Cerebellar cortex (tissue), 1 donor: ENCODE data around the gene UBE2E2.
"Not testable (repeated sequence)": the region's sequence is repeated elsewhere in the genome, so short reads cannot be mapped to it uniquely, and the experiment has no call there.

Experiments
- DNase-seq: peaks from one replicate; pipeline ENCODE4 v3.0.0-alpha.2; 2015; ENCODE audit warnings: low spot score

The UBE2E2 gene

DNA sequence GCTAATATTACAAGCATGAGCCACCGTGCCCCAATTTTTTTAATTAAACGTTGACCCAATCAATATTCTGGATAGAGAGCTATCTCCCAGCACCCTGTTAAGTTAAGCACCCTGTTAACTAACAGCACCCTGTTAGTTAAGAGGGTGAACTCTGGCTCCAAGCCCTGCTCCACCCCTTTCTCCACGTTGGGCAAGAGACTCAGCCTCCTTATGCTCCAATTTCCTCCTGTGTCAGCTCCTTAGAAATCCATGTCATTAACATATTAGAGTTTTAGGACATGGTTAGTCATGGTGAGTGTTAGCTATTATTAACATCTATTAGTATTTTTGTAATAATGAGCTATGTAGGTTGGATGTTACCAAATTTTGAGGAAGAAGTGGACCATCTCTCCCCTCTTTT is 385.4 kb downstream of the UBE2E2 start:
- no peak for DNase-seq

DNA sequence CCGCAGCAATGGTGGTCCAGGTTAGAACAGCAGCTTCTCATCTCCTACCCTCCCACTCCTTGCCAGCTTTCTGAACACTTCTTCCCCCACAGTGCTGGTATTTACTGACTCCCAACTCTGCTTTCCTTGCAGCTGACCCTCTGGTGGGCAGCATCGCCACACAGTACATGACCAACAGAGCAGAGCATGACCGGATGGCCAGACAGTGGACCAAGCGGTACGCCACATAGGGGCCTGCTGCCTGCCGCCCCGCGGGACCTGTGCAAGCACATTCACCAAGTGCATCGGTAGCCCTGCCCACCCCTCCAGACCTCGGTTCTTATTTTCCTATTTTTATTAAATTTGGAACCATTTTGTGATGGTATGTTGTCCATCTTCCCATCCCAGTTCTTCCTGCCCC is 386.5 kb downstream of the UBE2E2 start:
- DNase-seq: no peak

DNA sequence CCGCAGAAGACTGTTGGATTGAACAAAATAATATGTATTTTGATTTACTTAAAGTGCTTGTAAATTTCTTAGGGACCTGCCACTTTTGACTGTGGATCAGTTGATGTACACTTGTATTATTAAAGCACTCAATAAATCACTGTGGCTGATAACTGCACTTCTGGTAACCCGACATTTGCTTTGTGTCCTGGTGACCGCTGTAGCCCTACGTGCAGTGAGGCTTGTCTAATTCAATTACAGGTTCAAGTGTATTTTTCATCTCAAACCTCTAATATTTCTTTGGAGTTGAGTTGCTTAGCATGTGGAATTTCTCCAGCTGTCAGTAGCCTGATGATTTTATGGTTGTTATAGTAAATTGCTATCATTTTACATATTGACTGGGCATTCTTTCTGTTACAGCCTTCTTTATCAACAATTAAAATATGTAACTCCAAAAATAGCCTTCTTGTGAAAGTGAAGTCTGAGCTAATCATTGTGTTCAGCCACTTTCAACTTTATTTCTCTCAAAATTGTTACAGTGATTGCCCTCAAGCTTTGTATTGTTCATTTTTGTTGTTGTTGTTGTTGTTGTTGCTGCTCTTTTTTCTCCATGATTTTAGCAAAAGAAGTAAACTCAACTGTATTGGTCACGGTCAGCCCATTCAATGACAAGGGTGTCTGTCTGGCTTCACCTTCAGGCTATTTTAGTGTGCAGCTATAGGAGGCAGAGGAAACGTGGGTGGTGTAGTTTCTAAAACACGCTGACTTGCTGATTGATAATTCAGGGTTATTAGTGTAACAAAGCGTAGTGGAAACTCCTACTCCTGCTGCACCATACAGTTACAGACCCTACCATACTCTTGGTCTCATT is 387.5 kb downstream of the UBE2E2 start:
- DNase-seq: no peak

DNA sequence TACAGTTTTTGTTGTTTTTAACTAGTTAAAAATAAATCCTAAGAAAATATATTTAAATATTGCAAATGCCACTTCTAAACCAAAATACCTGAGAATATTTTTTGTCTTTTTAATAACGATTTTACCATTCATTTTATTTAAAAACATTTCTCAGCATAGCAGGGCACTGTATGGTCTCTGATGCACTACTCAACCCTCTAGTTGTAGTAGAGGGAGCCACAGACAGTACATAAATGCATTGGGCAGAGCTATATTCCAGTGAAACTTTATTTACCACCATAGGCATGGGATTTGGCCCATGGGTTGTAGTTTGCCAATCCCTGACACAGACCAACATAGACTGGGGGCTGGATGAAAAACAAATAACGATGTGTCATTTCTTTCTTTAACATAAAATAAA is 388.2 kb downstream of the UBE2E2 start:
- no peak for DNase-seq

DNA sequence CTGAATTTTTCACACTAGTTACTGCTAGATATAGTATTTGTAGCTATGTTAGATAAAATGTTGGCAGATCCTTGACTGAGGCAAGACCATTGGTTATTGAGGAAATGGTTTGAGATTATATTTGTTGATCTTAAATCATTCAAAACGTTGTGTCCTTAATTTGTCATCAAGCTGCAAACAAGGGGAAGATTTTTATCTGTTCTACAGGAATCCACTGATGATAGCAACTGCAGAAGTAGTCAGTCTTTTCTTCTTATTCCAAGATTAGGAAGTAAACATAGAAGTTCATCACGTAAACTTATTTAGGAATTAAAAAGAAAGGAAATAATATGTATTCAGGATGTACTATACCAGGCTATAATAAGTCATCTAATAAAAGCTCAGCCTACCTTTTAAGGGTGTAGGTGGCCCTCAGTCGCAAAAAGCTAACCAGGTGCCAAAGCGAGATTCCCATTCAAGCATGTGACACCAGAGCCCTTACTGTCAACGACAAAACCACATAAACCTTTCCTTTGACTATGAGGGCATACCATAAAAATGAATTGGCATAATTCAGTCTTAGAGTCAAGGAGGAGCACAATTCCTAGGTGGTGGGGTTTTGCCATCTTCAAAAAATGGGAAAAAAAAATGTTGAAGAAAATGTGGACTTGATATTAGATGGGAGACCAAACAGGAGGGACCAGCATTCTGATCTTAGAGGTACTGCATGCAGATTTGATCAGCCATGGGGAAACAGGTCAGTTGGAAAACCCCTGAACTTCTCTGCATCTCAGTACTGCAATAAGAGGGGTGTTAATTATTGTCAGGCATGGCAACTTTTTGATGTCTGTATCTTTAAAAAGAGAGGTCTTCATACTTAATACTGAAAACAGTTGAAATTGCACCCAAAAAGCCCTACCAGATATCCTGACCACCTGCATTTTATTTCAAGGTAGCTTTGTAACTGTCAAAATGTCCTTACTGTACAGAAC is 390.1 kb downstream of the UBE2E2 start:
- DNase-seq: no peak

DNA sequence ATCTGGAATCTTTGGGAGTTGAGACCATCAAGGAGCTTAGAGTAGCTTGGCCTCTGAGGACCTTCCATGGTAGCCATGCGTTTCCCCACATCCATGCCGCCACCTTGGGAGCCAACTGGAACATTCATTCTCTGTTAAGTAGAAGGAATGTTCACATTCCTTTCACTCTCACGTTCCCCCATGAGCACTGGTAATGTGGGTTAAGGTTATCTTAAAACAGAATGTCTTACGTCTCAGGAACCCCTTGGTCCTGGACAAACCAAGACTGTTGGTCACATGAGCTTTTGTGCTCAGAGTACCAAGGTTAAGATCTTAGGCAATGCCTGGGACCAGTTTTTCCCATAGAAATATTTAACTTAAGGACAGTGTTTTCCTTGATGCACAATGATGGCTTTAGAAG is 390.9 kb downstream of the UBE2E2 start:
- DNase-seq: no peak

DNA sequence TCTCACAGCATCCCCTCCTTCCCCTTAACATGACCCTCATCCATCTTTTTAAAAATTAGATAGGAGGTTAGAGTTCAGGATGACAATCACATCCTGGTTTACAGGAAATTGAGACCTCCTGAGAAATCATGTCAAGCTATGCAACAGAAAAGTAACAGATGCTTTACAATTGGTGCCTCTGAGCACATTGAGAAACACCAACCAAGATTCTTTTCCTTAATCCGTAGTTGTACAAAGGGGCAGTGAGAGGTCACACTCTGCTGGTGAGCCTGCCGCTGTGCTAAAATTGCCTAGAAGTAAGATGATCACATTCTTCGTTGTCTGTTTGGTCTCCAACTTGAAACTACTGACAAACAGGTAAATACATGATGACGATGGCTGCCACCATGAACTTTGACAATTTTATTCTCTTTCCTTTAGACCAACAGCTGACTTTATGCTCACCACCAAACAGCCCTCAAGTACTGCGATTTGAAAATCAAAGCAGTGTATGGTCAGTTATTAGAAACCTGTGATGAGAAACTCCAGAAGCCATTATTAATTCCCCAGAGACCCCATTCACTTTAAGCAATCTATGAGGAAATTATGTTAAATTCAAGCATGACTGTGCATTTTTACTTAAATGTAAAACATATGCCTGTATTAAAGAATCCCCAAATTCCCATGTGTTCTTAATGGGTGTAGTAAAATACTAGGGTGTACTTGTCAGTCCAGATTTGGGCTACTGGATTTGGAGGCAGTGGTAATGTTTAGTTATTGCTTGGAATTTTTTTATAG is 392.0 kb downstream of the UBE2E2 start:
- no peak for DNase-seq

GRCh38 chr3:23595851-23596250 is 392.7 kb downstream of the UBE2E2 start:
- no peak for DNase-seq

DNA sequence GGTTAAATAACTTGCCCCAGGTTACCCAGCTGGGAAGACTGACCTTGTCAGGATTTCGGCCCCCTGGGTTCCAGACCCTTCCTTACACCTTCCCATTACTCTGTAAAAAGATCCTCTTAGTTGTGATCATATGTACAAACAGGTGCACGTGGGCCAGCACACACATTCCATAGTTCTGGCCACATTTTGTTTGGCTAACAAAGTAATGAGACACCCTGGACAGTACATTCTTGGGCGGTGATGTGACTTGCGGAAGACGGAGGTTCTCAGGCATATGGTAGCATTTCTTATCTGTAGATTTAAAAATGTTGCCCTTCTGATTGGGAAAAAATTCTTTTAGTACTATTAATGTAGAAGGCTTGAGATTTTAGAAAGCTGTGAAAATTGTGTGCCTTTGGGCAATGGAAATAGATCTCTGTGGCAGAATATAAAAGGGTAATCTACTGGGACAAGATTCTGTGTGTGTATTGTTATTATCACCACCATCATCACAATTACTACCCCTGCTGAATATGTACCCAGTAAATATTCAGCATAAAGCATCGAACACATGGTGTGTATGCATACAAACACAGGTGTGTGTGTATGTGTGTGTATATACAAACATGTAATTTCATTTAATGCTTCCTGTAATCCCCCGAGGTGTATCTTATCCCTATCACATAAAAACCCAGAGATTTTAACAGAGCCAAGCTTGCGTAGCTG is 397.2 kb downstream of the UBE2E2 start:
- no peak for DNase-seq

GRCh38 chr3:23601091-23601822 is 398.1 kb downstream of the UBE2E2 start:
- DNase-seq: peak; percentile 51

DNA sequence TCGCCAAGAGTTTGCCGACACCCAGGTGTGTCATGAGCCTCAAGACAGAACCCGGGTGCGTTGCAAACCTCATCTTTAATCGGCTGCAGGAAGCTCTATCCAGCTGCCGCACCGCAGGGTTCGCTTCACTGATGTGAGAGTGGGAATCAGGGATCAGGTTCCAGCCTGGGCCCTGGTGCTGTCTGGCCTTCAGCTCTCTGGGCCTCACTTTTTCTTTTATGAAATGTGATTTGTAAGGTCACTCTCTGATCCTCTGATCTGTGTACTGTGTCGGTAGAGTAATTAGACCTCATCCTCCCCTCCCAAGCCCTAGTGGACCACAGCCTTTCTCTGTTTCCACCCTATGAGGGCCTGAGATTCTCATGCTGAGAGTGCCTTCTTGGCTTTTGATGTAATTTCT is 399.8 kb downstream of the UBE2E2 start:
- DNase-seq: no peak

- DNase-seq: no peak
Measured at GRCh38 chr3:23607184-23607847, 404.2 kb downstream of the UBE2E2 start.

- no peak for DNase-seq
Measured at GRCh38 chr3:23608650-23609049, 405.5 kb downstream of the UBE2E2 start.

DNA sequence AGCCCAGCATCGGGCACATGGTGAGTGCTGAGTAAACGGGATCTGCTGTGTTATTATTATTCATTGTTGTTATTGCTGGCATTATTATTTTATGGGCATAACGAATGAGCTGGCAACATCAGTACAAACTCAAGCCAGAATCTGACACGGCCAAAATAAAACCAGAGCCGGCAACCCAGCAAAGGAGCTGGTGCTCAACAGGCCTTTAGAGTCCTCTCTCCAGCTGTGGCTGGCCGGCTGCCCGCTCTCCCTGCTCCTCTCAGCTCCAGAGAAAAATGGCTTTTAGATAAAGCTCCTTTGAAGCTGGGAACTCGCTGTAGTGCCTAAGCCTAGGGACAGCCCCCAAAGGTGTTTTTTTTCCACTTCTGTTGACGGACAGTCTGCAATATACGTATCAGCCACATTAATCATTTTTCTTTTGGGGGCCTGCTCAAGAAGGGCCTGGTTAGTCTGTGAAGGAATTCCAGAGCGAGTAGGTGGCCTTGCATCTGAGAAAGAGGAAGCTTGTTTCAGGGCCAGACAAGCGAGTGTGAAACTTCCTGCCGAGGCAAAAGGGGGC is 408.7 kb downstream of the UBE2E2 start:
- DNase-seq: peak; percentile 7

- DNase-seq: no peak
Measured at GRCh38 chr3:23612296-23612891, 409.3 kb downstream of the UBE2E2 start.

GRCh38 chr3:23615068-23615467 is 411.9 kb downstream of the UBE2E2 start:
- no peak for DNase-seq

GRCh38 chr3:23618475-23618874 is 415.3 kb downstream of the UBE2E2 start:
- not testable (repeated sequence) for DNase-seq

GRCh38 chr3:23619705-23620637 is 416.8 kb downstream of the UBE2E2 start:
- no peak for DNase-seq
